AML-193 (cell line): ENCODE results near the gene FBXO44.

Source experiments
- DNase-seq, 2 experiments: peaks; one replicate each; lab custom pipeline; 2025; lab: John Stamatoyannopoulos, UW

Gene FBXO44

DNA sequence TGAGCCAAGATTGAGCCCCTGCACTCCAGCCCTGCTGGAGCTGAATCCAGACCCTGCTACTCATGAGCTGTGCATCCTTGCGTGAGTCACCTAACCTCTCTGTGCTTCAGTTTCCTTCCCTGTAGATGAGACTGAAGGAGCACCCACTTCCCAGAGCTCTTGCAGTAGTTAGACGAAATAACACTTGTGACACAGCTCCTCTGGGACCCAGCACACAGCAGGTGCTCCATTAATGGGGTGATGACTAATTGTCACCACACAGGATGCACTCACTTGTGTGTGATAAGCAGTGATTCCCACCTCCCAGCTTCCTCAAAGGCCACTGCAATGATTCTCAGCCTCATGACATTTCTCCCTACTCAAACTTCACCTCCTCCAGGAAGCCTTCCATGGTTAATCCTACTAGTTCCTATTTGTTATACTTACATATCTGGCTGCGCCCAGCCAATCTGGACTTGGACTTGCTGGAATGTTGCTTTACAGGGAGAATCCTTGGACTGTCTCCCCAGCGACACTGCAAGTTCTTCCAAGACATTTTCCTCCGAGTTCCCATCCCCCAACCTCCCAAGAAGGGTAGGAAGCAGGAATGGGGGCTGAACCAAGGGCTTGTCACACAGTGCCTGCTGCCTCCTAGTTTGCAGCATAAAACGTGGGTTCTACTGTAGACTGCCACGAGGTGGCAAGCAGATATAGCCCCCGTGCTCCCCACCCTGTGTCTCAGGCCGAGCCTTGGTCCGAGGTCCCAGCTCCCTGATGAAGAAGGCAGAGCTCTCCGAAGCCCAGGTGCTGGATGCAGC lies 54.1 kb downstream of the FBXO44 start:
- DNase-seq: no peak

GRCh38 chr1:11711490-11711889 lies 56.8 kb downstream of the FBXO44 start:
- no peak for DNase-seq

DNA sequence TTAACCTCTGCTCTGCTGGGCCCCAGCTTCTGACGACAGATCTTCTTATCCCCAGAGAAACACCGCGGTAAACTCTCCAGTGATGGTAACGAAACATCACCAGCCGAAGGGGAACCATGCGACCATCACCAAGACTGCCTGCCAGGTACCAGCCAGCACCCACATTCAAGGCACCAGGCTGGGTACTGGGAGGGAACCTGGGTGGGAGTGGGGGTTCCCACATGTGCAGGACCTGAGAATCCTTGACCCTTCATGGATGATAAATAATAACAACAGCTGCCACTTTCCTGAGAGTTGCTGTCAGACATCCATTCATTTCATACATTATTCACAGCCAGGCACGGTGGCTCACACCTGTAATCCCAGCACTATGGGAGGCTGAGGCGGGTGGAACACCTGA lies 57.6 kb downstream of the FBXO44 start:
- DNase-seq: no peak
